ENCODE data around the gene NPFF. TPM values are rescaled to one million over a fixed set of nuclear protein-coding genes. Genes with fewer than 3 reads are reported as not detected.

Gene NPFF
- polyA plus RNA-seq, 6 donors from 2014 or later, result not detected

DNA sequence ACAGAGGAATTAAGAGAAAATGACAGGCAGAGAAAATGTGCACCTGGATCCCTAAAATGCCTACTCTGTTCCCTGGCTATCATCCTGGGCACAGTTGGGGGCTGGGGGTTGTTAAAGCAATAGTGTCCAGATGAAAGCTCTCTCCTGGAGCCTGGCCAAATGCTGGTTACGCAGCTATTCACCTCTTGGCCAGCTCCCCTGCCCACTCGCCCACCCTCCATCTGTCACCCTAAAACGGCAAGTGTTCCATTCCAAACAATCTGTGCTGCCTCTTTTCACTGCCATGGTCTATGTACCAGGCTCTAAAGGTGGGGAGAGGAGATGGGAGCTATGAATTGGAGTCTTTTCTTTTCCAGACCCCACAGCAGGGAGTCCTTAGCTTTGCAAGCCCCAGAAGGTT, 24.7 kb upstream of the NPFF start:
- H3K36me3 Mint-ChIP-seq, result peaks cover 21 to 33% of the 10 kb centered on the region in 2 donors
- DNase-seq (no peak), ATAC-seq (ENCODE audit: low read depth in 2 of 2) (no peak)
- H3K9me3 Mint-ChIP-seq, result no peaks in the 10 kb centered on the region
- no peaks in the 10 kb centered on the region for H3K27me3 Mint-ChIP-seq
- peaks cover 0 to 1% (median 0%) of the 10 kb centered on the region in 3 donors for H3K4me1 Mint-ChIP-seq
- H3K4me3 Mint-ChIP-seq, result no peak overlapping the region
- H3K27ac Mint-ChIP-seq, result peak overlapping the region in 1 of 6 donors; percentile 38

DNA sequence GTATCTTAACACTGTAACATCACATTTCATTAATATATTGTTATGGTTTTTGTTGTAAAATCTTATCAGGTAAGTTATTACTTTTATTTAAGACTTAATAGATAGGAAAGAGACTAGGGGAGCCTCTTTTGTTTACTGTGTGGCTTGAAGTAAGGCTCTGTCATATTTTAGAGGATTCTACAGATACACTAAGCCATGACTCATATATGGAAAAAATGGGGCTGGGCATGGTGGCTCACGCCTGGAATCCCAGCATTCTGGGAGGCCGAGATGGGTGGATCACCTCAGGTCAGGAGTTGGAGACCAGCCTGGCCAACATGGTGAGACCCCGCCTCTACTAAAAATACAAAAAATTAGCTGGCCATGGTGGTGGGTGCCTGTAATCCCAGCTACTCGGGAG, 23.6 kb upstream of the NPFF start:
- ATAC-seq (ENCODE audit: low read depth in 2 of 2) (no peak), DNase-seq (no peak)
- Mint-ChIP-seq H3K27me3 (no peaks in the 10 kb centered on the region), H3K4me3 (no peak overlapping the region), H3K9me3 (no peaks in the 10 kb centered on the region), H3K4me1 (peaks cover 0 to 1% (median 0%) of the 10 kb centered on the region in 3 donors), H3K27ac (no peak overlapping the region), H3K36me3 (peaks cover 21 to 37% of the 10 kb centered on the region in 2 donors)

DNA sequence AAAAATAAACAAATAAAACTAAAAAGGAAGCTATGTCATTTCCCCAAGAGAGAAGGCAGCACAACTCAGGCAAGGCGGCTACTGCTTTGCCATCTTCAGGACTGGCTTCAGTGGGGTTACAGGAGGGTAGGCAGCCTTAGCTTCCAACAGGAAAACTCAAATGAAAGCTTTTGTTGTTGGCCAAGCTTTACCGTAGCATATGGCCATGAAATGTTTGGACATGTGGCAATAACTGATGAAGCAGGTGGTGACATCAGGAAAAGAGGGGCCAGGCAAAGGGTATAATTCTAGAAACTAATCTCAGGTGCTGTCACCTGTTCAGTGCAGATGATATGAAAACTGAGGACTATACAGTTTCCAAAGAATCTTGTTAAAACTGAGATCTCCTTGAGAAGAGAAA, 22.8 kb upstream of the NPFF start:
- peaks cover 0 to under 1% (median 0%) of the 10 kb centered on the region in 3 donors for H3K4me1 Mint-ChIP-seq
- H3K27ac Mint-ChIP-seq, result no peak overlapping the region
- no peak overlapping the region for H3K4me3 Mint-ChIP-seq
- DNase-seq (no peak), ATAC-seq (ENCODE audit: low read depth in 2 of 2) (no peak)
- H3K9me3 Mint-ChIP-seq, result no peaks in the 10 kb centered on the region
- H3K36me3 Mint-ChIP-seq, result peaks cover 21 to 38% of the 10 kb centered on the region in 2 donors
- H3K27me3 Mint-ChIP-seq, result no peaks in the 10 kb centered on the region

DNA sequence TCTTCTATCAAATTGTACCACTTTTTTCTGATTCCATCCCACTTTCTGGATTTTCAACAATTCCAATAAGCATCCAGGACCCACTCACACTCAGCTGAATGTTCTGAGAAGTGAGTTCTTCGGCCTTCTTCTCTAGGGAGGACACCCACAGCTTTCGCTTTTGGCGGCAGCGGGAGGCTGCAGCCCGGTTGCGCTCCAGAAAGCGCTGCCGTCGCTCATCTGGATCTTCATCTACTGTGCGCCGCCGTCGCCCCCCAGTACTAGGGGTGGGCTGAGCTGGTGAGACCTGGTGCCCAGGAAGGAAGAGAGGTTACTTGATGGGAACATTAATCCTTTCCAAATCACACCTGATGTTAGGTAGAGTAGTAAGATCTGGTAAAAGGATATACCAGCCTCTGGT, 17.2 kb upstream of the NPFF start:
- Mint-ChIP-seq H3K9me3 (no peaks in the 10 kb centered on the region), H3K4me3 (no peak overlapping the region), H3K27me3 (no peaks in the 10 kb centered on the region), H3K27ac (peak overlapping the region in 1 of 6 donors; percentile 67), H3K36me3 (peaks cover 22 to 38% of the 10 kb centered on the region in 2 donors), H3K4me1 (no peaks in the 10 kb centered on the region)
- ATAC-seq (ENCODE audit: low read depth in 2 of 2) (no peak), DNase-seq (no peak)

DNA sequence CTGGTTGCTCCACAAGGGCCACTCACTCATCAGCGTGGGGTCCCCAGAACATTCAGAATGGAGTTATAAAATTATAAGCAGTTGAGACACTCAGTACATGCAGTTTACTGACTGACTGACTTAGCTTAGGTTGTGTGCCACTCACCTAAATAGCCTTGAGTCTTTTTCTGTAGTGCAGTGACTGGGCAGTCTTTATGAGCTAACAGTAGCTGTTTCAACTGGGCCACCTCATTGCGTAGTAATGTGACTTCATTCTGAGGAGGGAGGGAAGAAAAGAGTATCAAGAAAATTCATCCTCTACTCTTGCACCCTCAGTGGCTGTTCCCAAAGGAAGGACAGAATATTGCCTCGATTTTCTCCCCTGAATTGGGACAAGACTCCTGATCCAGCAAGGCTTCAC, 15.8 kb upstream of the NPFF start:
- H3K4me3 Mint-ChIP-seq, result no peak overlapping the region
- H3K9me3 Mint-ChIP-seq, result no peaks in the 10 kb centered on the region
- no peak for ATAC-seq (ENCODE audit: low read depth in 2 of 2)
- no peak for DNase-seq
- H3K27ac Mint-ChIP-seq, result no peak overlapping the region
- no peaks in the 10 kb centered on the region for H3K4me1 Mint-ChIP-seq
- H3K27me3 Mint-ChIP-seq, result no peaks in the 10 kb centered on the region
- H3K36me3 Mint-ChIP-seq, result peaks cover 22 to 38% of the 10 kb centered on the region in 2 donors

DNA sequence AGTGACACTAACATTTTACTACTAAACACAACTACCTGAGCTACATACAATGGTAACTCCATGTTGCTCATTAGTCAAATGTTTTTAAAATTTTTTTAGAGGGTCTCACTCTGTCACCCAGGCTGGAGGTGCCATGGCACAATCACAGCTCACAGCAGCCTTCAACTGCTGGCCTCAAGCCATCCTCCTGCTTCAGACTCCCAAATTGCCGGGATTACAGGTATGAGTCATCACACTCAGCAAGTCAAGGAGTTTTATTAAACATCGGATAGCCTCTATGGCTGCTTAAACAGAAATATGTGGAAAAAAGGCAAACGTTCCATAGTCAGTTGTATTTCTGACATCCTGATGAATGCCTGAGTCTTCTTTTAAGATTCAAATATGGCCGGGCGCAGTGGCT, 11.1 kb upstream of the NPFF start:
- no peak overlapping the region for H3K4me3 Mint-ChIP-seq
- H3K4me1 Mint-ChIP-seq, result no peaks in the 10 kb centered on the region
- peaks cover 26 to 31% of the 10 kb centered on the region in 2 donors for H3K36me3 Mint-ChIP-seq
- no peaks in the 10 kb centered on the region for H3K27me3 Mint-ChIP-seq
- no peaks in the 10 kb centered on the region for H3K9me3 Mint-ChIP-seq
- no peak for DNase-seq
- ATAC-seq (ENCODE audit: low read depth in 2 of 2), result no peak
- H3K27ac Mint-ChIP-seq, result no peak overlapping the region

DNA sequence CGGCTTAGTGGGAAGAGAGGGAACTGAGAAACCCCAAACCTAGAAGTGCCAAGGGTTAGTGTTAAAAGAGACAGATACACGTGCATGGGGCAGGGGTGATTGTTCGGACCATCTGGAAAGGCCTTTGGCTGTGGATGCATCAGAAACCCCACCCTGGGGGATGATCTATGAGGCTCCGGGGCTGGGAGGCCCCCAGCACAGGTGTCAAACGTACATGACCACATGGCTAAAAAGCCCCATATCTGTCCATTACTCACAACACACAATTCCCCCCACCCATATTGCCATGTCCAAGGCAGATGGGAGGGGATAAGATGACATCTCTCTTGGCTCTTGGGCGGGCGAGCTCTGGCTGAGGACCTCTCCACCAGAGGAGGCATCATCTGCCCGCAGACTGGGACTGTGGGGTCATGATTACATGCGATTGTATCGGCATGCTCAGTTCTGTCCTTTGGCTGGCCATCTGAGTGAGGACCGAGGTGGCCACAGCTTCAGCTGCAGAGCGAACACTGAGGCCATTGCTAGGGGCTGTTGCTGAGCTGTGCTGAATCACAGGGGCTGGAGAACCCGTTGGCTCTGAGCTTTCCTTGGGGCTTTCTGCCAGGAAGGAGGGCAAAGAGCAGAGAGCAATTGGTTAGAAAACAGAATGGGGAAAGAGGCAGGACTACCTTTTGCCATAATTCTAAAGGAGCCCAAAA, 9.6 kb upstream of the NPFF start:
- H3K9me3 Mint-ChIP-seq, result no peaks in the 10 kb centered on the region
- H3K4me1 Mint-ChIP-seq, result no peaks in the 10 kb centered on the region
- DNase-seq (no peak), ATAC-seq (ENCODE audit: low read depth in 2 of 2) (no peak)
- H3K36me3 Mint-ChIP-seq, result peaks cover 25 to 31% of the 10 kb centered on the region in 2 donors
- no peaks in the 10 kb centered on the region for H3K27me3 Mint-ChIP-seq
- no peak overlapping the region for H3K4me3 Mint-ChIP-seq
- no peak overlapping the region for H3K27ac Mint-ChIP-seq

DNA sequence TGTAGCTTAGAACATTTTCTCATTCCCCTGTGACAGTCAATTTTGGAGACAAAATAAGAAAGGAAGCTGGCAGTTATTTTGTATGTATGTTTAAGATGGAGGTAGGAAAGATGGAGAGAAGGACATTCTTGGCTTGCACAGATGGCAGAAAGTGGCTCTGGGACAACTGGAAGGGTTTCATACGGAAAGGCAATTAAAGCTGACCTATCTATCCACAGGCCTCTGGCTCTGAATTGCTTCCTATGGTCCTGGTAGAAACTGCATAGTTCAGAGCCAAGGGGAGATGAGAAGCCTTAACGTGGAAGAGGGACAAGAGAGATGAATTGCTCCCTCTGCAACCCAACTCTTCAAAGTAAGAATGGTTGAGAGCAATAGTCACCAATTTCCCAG, 8.0 kb upstream of the NPFF start:
- Mint-ChIP-seq H3K4me3 (no peak overlapping the region), H3K27me3 (no peaks in the 10 kb centered on the region), H3K36me3 (peaks cover 12 to 16% of the 10 kb centered on the region in 2 donors), H3K9me3 (no peaks in the 10 kb centered on the region), H3K27ac (peak overlapping the region in 1 of 6 donors; percentile 19), H3K4me1 (no peaks in the 10 kb centered on the region)
- no peak for ATAC-seq (ENCODE audit: low read depth in 2 of 2)
- DNase-seq, result no peak

DNA sequence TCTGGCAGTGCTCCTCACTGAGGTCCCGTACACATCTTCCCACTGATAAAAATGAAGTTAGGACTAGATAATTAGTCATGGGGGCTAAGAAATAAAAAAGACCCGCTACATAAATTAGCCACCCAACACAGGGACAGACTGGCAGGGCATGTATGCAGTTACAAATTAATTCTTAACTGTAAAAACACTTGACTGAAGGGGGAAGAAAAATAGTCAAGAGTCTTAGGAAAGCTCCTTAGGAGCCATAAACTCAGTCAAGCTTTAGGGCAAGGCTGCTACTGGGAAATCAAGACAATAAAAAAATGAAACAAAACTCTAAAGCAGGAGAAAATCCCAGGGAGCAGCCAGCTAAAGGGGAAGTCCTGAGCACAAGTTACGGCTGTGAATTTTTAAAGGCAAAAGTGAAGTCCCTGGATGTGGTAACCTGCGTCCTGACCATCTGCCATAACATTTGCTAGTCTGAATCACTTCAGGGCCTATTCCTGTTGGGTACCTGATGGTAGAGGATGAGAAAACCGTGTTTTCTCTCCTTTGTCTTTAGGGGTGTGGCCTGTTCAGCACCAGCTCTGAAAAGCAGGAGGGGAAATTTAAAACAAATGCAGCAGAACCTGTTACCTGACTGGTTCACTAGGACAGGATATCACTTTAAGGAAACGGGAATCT, 7.5 kb upstream of the NPFF start:
- H3K4me1 Mint-ChIP-seq, result no peaks in the 10 kb centered on the region
- peaks cover 8 to 10% of the 10 kb centered on the region in 2 donors for H3K36me3 Mint-ChIP-seq
- H3K9me3 Mint-ChIP-seq, result no peaks in the 10 kb centered on the region
- DNase-seq (no peak), ATAC-seq (ENCODE audit: low read depth in 2 of 2) (no peak)
- H3K27me3 Mint-ChIP-seq, result no peaks in the 10 kb centered on the region
- H3K4me3 Mint-ChIP-seq, result no peak overlapping the region
- H3K27ac Mint-ChIP-seq, result peak overlapping the region in 2 of 6 donors; percentile 17 to 26

DNA sequence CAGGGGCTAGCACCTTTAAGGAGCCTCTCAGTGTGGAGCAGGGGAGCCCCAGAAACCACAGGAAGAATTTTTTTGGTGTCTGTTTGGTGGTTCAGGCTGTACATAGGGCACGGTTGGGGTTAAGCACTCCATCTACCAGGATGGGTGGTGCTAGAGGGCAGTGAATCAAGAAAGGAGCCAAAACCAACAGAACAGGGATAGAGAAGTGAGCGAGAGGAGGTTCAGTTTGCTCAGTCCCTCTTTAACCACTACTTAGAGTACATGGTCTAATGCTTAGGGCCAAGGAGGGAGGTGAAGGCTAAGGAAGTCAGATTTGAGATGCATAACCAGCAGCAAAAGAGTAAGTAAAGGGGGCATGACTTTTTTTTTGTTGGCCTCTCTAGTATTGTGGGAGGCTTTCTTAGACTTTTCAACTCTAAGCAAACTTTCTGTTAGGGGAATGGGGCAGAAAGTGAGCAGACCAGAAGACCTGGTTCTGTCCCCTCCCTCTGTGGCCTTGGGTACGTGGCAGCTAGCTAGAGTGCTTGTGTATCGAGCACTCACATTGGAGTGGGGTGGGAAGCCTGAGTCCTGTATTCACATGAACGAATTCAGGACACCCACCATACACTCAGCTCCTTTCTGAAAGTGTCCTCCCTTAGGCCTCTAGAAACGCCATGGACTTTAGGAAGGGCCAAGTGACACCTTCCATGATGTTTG, 6.6 kb upstream of the NPFF start:
- no peak for ATAC-seq (ENCODE audit: low read depth in 2 of 2)
- H3K9me3 Mint-ChIP-seq, result no peaks in the 10 kb centered on the region
- peak overlapping the region in 1 of 6 donors; percentile 41 for H3K27ac Mint-ChIP-seq
- H3K27me3 Mint-ChIP-seq, result no peaks in the 10 kb centered on the region
- peaks cover 0 to 4% (median under 1%) of the 10 kb centered on the region in 3 donors for H3K4me1 Mint-ChIP-seq
- H3K36me3 Mint-ChIP-seq, result peaks cover 8 to 9% of the 10 kb centered on the region in 2 donors
- H3K4me3 Mint-ChIP-seq, result no peak overlapping the region
- DNase-seq, result no peak

DNA sequence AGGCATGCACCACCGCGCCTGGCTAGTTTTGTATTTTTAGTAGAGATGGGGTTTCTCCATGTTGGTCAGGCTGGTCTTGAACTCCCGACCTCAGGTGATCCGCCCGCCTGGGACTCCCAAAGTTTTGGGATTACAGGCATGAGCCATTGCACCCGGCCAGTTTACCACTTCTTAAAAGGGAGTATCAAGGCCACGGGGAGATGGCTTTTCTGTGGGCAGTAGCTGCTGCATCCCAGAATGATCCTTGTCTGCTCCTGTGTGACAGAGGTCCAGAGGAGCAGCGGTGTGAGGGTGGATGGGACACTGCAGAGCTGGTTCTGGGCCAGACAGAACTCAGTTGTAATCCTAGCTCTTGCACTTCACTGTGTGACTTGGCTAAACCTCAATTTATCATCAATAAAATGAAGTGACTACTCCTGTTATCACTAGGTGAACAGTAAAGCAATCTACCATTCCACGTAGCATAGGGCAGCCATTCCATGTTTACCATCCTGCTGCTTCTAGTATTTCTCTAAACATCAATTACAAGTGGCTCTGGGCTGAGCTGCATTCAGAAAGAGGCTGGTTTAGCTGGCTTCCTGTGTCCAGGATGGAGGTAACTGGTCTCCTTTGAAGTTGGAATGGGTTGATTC, 3.0 kb upstream of the NPFF start:
- H3K36me3 Mint-ChIP-seq, result peaks cover 4 to 7% of the 10 kb centered on the region in 2 donors
- no peaks in the 10 kb centered on the region for H3K9me3 Mint-ChIP-seq
- no peaks in the 10 kb centered on the region for H3K27me3 Mint-ChIP-seq
- H3K4me3 Mint-ChIP-seq, result no peak overlapping the region
- H3K4me1 Mint-ChIP-seq, result peaks cover 6 to 15% (median 10%) of the 10 kb centered on the region in 3 donors
- DNase-seq (no peak), ATAC-seq (ENCODE audit: low read depth in 2 of 2) (no peak)
- no peak overlapping the region for H3K27ac Mint-ChIP-seq

DNA sequence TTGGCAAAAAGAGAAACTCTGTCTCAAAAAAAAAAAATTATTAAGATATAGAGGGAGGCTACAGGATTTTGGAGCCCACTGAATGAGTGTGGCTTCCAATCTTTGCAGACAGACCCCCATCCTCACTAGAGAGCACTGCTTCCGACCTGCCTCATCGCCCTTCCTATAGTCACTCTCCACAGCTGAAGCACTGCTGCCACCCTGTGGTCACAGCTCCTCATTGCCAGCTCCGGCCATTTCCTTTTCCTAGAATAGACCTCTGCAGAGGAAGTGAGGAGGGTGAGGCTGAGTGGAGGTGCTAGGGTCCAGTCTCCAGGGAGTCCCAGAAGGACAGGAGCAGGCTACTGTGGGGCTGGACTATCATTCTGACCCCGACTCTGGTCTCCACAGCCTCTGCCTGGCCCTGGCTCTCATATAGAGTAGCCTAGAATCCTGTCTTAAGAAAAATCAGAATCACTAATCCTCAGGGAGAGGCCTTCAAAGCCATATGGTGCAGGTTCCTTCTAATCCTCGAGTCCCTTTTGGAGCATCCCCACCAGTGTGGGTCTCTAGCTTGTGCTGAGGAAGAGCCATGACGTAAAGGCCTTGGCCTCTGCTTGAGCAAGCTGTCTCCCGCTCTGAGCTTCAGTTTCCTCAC, 1.4 kb upstream of the NPFF start:
- ATAC-seq (ENCODE audit: low read depth in 2 of 2) (peak; percentile 97 to 98), DNase-seq (peak; percentile 73)
- no peaks in the 10 kb centered on the region for H3K27me3 Mint-ChIP-seq
- no peaks in the 10 kb centered on the region for H3K9me3 Mint-ChIP-seq
- peak overlapping the region in 5 of 6 donors; percentile 15 to 94 (median 74) for H3K27ac Mint-ChIP-seq
- H3K4me3 Mint-ChIP-seq, result peak overlapping the region in 1 of 8 donors; percentile 41
- H3K36me3 Mint-ChIP-seq, result peaks cover 0 to 7% of the 10 kb centered on the region in 2 donors
- peaks cover 15 to 16% (median 15%) of the 10 kb centered on the region in 3 donors for H3K4me1 Mint-ChIP-seq

DNA sequence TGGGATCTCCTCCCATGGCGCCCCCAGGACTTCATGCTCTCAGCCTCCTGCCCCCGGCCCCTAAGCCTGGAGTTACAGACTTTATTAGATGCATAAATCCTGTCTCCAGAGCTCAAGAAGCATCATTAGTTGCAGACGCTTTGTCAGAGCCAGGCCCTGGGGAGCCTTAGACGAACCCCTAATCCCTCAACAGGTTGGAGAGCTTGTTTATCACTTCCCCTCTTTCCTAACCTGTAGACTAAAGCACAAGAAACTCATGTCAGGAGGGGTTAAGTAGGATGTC, 260 bp upstream of the NPFF start:
- H3K36me3 Mint-ChIP-seq, result peaks cover 0 to 7% of the 10 kb centered on the region in 2 donors
- H3K27ac Mint-ChIP-seq, result peak overlapping the region in 1 of 6 donors; percentile 24
- H3K4me3 Mint-ChIP-seq, result no peak overlapping the region
- no peak for ATAC-seq (ENCODE audit: low read depth in 2 of 2)
- DNase-seq, result no peak
- H3K27me3 Mint-ChIP-seq, result no peaks in the 10 kb centered on the region
- no peaks in the 10 kb centered on the region for H3K9me3 Mint-ChIP-seq
- peaks cover 15 to 19% (median 16%) of the 10 kb centered on the region in 3 donors for H3K4me1 Mint-ChIP-seq
